Skin of body (tissue), 2 donors: ENCODE measurements around the gene POC1A. TPM values are rescaled to one million over a fixed set of nuclear protein-coding genes. Genes with fewer than 3 reads are reported as not detected.

Experiments used
- DNase-seq: peaks from one replicate; lab custom pipeline; 2025; lab: John Stamatoyannopoulos, UW
- total RNA-seq: library from RNA; depleted of rRNA; stranded (reverse); fragments of >200 nt; gene quantifications from one replicate; pipeline ENCODE4 v1.2.3, GENCODE V29; 2014

Gene POC1A
- total RNA-seq, 1 donor from 2014 or later, result 4.6 TPM

DNA sequence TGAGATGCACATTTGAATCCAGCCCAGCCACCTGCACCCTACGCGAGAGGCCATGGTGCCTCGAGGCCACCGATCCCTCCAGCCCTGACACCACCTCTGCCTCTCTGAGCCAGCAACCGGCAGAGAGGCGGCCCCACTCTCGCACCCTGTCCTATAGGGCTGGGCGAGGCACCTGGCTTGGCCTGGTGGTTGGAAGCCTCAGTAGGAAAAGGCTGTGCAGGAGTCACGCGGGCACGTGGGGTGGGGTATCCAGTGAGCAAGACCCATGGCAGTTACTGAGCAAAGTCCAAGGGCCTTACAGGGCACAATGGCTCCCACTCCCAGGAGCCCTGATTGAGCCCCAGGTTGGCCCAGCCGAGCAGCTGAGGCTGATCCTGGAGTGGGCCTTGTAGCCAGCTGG is 85.5 kb downstream of the POC1A start:
- DNase-seq, result no peak

DNA sequence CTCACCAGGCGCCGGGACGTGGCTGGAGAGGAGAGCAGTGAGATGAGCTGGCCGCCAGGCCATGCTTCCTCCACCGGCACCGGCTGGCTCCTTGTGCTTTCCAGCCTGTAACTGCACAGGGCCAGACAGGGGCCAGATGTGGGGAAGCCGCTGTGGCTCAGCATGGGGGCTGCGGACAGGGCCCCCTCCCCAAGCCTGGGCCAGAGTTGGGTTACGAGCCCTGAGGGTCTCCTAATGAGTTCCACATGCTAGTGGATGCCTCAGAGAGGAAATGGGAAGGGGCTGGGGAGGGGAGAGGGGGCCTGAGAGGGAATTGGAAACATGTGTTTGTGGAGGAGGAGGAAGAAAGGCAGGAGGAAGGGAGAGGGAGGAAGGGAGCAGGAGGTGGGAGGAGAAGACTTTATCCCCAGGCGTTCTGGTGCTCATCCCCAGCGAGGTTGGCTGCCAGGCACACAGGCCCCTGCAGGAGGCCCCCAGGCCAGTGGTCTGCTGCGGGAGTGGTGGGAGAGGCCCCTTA is 86.1 kb downstream of the POC1A start:
- peak; percentile 82 for DNase-seq

DNA sequence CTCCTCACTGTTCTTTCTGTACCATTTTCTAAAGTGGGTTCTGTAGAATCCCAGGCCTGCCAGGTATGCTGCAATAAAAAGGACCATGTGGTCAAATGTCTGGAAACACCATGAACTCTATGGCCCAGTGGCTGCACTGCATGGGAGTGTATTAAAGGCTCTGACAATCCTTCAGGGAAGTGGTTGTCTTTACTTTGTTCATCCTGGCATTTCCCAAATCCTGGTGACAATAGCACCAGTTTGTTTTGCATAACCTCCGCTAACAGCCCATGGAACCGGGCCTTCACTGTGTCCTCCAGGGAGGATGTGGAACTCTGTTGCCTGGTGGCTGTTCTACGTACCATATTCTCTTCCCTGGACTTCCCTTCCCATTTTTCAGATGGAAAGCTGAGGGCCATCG is 86.7 kb downstream of the POC1A start:
- DNase-seq, result no peak

DNA sequence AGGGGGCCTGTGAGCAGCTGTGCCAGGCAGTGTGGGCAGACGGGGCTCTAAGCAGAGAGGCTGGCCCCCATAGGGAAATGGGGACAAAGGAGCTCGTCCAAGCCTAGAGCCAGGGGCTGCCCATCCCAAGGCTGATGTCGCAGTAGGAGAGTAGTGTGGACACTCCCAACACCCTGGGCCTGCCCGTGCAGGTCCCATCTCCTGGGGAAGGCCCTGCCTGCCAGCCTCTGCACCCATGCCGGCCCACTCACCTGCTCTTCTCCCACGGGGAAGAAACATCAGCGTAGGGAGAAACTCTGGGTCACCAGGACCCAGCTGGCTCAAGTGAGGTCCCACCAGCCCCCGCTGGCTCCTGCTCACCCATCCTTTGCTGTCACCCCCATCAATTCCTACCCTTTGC is 87.2 kb downstream of the POC1A start:
- no peak for DNase-seq

DNA sequence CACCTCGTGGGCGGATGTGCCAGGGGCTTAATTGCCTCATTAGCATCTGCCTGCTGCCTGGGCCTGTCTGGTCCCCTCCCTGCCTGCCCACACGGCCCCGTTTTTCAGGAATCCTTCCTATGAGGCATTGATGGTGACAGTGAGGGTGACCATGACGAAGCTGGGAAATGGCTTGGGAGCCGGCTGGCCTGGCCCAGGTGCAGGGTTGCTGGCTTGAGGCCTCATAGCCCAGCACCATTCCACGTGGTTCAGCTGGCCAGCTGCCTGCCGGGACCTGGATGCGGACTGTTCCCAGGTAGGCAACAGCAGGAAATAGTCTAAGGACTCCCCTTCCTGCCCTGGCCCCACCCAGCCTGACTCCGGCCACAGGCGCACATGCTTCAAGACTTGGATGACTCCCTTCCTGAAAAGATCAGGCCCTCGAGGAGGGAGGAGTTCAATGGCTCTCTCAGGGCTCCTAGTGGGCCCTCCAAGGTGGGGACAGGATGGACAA is 88.9 kb downstream of the POC1A start:
- DNase-seq, result no peak

DNA sequence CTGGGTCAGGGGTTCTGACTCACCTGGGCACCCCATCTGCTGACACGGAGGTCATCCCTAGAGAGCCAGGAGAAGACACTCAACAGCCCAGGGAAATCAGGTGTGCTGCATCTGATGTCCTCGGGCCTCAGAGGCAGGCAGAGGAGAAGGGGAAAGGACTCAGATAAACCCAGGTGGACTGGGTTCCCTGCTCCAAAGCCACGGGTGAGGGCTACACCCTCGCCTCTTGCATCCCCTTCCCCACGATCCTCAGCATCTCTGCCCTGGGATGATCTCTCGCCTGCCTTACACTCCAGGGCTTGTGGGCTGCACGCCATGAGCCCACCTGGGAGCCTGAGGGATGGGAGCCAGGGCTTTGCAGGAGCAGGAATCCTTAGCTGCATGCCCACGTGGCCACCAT is 89.7 kb downstream of the POC1A start:
- no peak for DNase-seq

DNA sequence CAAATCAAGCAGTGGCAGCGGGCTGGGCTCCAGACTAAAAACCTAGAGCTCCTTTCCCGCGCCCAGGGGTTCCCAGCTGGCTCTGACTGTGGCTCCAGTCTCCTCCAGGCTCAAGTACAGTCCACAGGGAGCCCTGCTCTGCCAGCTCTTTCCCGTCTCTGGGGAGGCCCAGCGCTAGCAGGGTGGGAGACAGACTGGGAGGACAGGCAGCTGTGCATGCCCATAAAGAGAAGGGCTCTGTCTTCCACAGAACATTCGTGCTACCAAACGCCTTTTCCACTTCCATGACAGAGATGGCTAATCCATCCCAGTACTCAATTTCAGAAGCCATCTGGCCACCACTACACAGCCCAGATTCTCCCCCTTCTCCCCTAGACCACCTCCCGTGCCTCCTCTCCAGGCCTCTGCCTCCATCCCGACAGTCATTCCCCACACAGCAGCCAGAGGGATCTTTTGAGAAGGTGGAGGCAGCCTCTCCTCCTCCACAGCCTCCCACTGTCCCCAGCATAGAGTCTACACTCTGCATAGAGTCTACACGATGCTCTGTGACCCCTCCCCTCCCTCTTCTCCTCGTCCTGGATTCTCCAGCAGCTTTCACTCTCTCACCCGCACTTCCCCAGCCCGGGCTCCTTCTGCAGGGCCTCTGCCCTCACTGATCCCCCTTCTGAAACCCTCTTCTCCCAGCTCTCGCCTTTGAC is 91.0 kb downstream of the POC1A start:
- no peak for DNase-seq

DNA sequence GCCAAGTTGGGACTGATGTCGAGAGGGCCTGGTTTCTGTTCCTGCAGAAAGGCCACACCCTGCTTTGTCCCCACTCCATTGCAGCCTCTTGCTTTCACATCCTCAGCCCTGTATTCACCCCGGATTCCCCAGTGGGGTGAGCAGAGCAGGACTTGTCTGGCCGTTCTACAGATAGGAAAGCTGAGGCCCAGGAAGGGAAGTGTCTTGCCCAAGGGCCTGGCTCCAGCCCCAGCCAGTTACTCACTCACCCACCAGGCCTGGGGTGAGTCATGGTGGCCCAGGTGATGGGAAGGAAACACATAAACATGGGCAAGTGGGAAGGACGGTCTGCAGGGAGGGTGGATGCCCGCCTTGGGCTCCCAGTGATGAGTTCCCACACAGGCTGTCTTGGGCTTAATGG is 91.7 kb downstream of the POC1A start:
- no peak for DNase-seq

DNA sequence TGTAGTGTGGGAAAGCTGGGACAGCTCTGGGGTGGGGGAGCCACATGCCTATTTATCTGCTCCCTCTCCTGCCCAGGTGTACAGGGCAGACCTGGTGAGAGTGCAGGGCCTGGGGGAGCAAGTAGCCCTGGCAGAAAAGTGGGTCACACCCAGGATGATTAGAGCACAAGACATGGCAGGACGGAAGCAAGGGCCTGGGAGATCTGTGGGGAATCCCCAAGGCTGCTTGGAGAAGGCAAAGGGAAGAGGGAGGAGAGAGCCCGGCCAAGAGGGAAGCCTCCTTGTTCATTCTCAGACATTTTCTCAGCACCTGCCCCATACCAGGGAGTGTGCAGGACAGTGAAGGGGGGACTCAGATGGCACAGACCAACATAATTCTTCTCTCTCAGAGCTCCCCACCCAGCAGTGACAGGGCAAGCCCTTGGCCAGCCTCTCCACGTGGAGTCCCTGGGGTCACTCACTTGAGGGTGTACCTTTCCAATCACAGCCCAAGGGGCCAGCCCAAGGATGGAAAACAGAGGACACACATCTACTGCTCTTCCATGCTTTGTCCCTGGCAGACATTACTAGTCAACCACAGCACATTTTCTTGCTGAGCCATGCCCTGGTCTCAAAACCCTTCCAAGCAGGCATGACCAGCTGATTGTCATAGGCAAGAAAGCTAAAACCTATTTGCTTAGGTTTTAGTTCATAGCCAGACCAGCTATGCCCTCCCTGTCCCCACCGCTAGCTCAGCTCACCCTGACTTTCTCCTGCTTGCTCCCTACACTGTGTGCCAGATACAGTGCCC is 92.9 kb downstream of the POC1A start:
- DNase-seq, result no peak

DNA sequence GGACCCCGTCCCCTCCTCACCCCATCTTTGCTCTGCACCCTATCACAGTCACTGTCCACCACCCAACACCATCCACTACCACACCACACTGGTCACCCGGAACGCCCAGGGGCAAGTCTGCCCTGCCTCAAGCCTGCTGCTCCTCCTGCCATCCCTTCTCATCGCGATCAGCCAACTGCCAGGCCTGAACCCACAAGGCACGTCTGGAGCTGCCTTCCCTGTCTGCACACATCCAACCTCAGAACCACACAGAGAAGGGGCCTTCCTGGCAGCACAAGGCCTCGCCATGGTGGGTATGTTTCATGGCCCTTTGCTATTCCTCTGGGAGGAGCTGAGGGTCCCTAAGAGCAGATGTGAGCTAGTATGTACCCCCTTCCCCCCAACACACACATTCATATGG is 94.4 kb downstream of the POC1A start:
- no peak for DNase-seq

DNA sequence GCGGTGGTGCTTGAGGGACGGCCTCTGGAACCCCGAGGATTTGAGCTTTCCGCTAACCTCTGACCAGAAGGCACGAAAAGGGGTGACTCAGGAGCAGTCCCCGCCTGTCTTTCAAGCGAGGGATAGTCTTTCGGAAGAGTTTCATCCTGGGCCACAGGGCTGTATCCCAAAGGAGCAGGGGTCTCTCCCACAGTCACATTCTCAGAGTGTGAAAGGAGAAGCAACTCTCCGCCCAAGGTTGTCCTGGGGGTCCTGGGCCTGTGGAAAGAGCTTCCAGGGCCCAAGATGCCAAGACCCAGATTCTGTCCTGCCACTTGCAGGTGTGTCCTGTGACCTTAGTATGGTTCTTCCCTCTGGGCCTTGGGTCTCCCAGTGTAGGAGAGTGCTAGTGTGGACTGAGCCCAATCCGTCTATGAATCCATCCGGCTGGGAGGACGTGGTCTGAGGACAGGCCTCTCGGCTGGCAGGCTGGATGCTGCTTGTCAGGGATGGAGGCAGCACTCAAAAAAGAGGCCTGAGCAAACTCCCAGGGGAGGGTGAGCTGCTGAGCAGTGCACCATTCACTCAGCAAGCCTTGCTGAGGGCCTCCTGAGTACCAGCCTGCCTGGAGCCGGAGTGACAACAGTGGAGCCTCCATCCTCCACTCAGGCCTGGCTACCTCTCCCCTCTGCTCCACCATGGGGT is 96.3 kb downstream of the POC1A start:
- DNase-seq, result no peak

DNA sequence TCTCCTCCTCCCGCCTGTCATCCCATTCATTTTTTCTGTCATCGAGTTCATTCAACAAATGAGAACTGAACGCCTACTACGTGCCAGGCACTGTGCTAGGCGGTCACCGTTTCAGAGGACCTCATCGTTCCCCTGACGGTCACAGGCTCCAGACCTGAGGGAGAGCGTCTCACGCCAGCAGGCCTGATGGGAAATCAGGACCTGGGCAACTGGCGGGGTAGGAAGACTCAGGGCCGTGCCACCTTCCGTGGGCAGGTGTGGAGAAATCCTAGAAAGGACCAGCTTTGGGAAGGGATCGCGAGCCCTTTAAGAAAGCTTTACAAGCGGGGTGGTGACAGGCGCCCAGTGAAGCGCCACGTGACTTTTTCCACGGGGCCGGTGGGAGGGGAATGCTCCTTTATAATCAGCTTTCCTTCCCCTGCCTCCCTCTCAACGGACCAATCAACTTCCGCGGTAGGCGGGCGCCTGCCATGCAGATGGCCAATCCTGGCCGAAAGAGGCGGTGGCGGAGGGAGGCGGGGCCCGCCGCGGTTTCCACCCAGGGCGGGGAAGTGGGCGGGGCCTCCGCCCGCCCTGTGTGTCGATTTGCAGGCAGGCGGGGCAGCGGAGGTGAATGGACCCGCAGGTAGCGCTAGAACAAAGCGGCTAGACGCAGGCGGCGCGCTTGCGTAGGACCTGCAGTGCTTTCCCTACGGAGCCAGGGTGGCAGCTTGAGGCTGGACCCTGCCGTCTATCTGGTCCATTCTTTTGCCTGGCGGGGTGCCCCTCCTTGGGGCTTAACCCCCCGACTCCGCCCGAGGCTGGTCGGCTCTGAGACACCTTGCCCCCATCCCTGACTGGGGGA is 97.0 kb downstream of the POC1A start:
- peak; percentile 99 for DNase-seq

DNA sequence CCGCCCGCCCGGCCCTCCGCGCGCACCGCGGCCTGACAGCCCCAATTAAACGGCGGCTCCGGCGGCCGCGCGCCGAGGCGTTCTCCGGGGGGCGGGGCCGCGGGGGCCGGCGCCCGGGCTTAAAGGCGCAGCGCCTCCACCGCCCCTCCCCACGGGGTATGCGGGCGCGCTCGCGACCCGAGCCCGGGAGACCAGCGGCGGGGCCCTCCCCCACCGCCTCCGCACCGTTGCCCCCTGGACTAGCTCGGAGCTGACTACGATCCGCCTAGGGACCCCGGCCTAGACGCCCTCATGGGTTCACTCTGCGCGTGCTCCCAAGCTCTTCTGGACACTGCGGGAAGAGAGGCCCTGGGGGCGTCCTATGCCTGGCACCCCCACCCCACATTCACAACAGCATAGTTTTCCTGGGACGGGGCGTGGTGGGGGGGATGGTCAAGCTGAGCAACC is 97.7 kb downstream of the POC1A start, which contains the start of gene DUSP7:
Gene DUSP7 (minus strand): TSS at position 51 of the 447 bp plus-strand sequence. CDS start 205 bp downstream, outside the sequence.
- DNase-seq, result peak; percentile 52

DNA sequence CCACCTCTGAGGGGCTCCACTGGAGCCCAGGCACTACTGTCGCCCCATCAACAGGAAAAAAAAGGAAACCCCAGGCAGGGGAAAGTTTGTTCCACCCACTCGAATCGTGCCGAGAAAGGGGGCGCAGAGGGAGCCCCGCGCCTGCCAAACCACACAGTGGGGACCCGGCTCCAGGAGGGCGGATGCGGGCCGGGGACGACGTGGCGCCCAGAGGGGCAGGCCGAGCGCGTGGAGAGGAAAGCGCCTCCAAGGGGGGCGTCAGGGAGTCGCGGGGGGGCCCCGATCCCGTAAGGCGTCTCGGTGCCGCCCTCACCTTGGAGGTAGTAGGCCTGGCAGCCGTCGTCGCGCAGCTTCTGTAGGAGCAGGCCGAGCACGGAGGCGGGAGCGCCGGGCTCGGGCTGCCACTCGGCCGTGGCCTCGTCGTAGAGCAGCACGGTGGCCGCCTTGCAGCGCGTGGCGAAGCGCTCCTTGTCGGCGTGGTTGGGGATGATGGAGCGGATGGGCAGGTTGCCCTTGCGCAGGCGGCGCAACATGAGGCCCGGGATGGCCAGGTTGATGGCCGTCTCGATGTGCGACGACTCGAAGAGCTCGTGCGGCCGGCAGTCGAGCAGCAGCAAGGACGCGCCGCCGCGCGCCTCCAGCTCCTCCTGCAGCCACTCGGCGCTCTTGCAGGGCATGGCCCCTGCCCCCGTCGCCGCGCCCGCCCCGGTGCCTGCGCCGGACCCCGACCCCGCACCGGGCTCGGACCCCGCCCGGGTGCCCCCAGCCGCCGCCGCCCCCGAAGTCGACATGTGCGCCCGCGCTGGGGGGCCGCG is 98.5 kb downstream of the POC1A start:
- DNase-seq, result no peak

DNA sequence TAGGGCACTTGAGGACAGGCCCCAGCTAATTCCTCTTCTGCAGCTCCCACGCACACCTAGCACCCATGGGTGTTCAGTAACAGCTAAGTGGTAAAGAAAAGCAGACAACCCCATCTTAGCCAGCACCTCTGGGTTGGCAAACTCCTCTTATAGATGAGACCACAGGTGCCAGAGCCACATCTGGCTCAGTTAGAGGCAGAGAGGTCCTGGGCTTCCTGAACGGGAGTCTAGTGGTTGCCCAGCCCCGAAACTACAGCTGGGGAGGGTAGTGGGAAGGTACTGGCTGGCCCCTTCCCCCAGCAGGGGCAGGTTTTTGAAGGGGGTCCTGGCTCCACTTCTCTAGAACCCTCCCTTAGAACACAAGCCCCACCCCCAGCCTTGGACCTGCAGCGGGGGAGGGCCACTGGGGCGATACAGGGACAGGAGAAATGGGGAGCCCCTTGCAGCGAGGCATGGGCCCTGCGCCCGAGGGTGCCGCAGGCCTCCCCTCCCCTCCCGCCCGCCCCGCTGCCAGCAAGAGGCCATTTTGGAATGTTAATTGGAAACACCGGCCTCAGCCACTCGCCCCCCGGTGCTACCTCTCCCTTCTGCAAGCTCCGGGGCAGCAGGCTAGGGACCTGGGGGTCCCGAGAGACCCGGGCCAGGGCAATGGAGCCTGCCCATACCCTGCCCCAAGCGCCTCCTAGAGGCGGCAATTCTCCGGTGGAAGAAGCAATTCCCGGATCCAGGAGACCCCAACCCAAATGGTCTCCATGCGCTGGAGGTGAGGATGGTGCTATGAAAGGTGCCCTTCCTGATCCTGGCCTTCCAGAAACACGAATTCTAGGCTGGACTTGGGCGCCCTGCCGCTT is 99.3 kb downstream of the POC1A start:
- no peak for DNase-seq

DNA sequence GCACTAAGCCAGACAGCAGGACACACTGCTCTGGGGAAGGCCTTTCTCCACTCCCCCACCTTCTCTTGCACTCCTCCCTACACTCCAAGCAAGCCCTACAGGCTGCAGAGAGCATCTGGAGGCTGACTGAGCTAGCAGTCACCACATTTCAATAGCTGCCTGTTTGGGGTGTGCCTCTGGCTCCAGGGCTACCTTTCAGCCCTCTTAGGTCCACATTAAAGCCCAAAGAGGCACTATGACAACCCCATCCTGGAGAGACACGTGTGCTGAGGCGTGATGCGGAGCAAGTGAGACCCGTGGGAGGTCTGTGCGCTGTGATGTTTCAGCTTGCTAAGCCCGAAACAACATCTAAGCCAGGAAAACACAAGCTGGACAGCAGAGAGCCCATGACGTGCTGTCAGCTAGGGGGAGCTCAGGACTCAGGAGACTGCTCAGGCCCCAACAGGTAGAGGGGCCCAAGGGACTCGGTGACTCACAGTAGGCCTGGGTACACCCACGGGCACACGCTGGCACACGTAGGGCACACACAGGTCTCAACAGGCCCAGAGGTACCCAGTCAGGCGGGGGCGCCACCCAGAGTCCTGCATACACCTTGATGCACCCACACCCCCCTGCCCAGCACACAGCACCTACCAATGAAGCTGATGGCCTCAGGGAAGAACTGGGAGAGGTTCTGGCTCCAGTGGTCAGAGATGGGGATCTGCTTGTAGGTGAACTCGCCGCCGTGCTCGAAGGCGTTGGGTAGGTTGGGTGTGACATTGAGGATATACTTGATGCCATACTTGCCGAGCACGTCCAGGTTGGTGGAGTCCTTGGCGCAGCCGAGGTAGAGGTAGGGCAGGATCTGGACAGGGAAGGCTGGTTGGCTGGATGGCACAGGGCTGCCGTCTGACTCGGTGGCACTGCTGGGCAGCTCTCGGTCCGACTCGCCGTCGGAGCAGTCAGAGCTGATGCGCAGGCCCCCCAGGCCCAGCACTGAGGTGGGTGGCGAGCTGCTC is 100.6 kb downstream of the POC1A start:
- DNase-seq, result peak; percentile 18

DNA sequence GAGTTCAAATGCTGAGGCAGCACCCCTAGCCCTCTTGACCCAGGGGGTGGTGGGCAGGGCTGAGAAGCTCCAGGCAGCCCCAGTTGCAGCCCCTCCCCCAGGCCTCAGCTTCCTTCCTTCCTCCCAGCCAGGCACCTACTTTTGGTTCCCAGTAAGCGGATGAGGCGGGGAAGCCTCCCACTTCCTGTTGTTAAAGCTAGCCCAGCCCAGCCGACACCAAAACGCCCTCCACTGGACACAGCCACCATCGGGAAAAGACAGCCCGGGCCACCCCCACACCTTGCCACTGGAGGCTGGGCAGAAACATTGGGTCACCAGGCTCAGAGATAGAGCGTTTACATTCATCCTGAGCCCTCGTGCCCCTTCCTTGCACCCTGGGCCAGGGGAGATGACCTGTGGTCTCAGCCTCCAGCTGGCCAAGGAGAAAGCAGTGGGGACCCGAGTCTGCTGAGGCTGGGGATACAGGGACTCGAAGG is 101.4 kb downstream of the POC1A start:
- DNase-seq, result peak; percentile 31

DNA sequence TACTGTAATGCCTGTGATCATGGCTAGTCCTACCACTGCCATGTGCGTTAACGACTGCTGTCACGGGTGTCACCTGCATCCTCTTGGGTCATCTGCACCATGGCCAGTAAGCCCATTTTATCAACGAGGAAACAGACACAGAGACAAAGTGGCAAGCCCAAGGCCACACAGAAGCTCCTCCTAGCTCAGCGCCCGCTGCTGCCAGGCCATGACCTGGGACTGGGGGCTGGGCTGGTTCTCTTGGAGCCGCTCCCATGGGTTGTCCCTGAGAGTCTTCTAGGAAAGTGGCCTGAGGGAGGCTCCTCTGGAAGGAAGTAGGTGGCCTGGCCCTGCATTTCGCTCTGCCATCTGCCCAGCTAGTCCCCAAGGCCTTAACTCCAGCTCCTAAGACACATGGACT is 102.8 kb downstream of the POC1A start:
- no peak for DNase-seq
